Testis (tissue), 3 donors: ENCODE data around the gene HIRA. TPM values are rescaled to one million over a fixed set of nuclear protein-coding genes. Genes with fewer than 3 reads are reported as not detected.

Experiments used
- DNase-seq: peaks from one replicate; pipeline ENCODE4 v3.0.0-alpha.2; 2019
- H3K27ac ChIP-seq, 2 donors: fragments of 200-600 bp; sonication (generic); one replicate each; pipeline ENCODE4 v1.5.1; 2019
- H3K27me3 ChIP-seq: fragments of 200-600 bp; sonication (generic); one replicate; pipeline ENCODE4 v1.5.1; 2019
- H3K36me3 ChIP-seq: fragments of 200-600 bp; sonication (generic); one replicate; pipeline ENCODE4 v1.5.1; 2017; ENCODE audit warnings: low read depth; ENCODE audit errors: missing control alignments
- H3K4me1 ChIP-seq: fragments of 200-600 bp; sonication (generic); one replicate; pipeline ENCODE4 v1.5.1; 2019
- H3K4me3 ChIP-seq, 2 donors: fragments of 200-600 bp; sonication (generic); one replicate each; pipeline ENCODE4 v1.5.1; 2017 to 2019
- H3K9me3 ChIP-seq: fragments of 200-600 bp; sonication (generic); one replicate; pipeline ENCODE4 v1.5.1; 2017
- POLR2A ChIP-seq: fragments of 450-650 bp; IDR thresholded peaks from one replicate; pipeline ENCODE4 v1.6.1; 2017; ENCODE audit warnings: antibody characterized with exemption, mild to moderate bottlenecking, moderate library complexity
- WGBS, 2 donors: methylation state at CpG; one replicate each; pipeline ENCODE4 v1.1.5; 2018; 5-methylcytosine and 5-hydroxymethylcytosine counted together
- intact Hi-C: fragments of 100-400 bp; cut with DNase I; formaldehyde crosslinking; loops from one replicate; pipeline ENCODE4 v1.15.1; 2023; ENCODE audit warnings: low total_unique reads
- polyA plus RNA-seq: library from polyadenylated mRNA; stranded (reverse); fragments of 350-450 nt; fragmentation: Illumina TruSeq; extraction: RNeasy Lipid Tissue Mini Kit (QIAGEN cat#74804); gene quantifications from one replicate; pipeline ENCODE4 v1.2.3, GENCODE V29; 2014; ENCODE audit warnings: low read depth, low replicate concordance; ENCODE audit not compliant: insufficient read depth
- small RNA-seq, 2 donors: library from RNA; depleted of rRNA; stranded (forward); fragments of <200 nt; gene quantifications; one replicate each; pipeline ENCODE3, GENCODE V24; 2016
- total RNA-seq, 2 donors: library from RNA; depleted of rRNA; stranded (reverse); fragments of >200 nt; gene quantifications; one replicate each; pipeline ENCODE4 v1.2.3, GENCODE V29; 2016
- TF ChIP-seq, protein P1 (sequence below), 3 experiments: fragments of 450-650 bp in 2 of 3; fragments of 200-600 bp in 1 of 3; sonication (generic) in 1 of 3; IDR thresholded peaks; one replicate each; pipeline ENCODE4 v1.5.1; 2016 to 2019; ENCODE audit warnings: antibody characterized with exemption in 3 of 3, mild to moderate bottlenecking in 2 of 3, moderate library complexity in 1 of 3

Gene HIRA
- total and polyA plus RNA-seq, 3 donors from 2014 or later, result 17.7 to 25.7 (median 21.8) TPM

DNA sequence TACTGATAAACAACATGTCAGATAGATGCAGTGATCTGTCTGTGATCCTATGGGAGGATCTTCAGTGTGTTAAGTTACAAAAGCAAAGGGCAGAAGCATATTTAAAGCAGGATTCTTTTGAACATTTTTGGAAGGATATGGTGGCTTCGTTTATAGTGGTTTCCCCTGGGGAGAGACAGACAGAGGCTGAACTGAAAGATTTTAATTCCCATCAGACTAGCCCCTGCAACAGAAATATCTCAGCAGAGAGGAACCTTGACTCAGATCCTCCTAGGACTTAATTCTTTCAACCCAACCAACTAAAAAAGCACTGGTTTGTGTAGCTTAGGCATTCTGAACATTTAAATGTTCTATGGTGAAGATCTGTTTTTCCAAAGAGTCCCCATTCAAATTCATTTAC, 145.7 kb downstream of the HIRA start:
- TF ChIP-seq, protein P1, sequence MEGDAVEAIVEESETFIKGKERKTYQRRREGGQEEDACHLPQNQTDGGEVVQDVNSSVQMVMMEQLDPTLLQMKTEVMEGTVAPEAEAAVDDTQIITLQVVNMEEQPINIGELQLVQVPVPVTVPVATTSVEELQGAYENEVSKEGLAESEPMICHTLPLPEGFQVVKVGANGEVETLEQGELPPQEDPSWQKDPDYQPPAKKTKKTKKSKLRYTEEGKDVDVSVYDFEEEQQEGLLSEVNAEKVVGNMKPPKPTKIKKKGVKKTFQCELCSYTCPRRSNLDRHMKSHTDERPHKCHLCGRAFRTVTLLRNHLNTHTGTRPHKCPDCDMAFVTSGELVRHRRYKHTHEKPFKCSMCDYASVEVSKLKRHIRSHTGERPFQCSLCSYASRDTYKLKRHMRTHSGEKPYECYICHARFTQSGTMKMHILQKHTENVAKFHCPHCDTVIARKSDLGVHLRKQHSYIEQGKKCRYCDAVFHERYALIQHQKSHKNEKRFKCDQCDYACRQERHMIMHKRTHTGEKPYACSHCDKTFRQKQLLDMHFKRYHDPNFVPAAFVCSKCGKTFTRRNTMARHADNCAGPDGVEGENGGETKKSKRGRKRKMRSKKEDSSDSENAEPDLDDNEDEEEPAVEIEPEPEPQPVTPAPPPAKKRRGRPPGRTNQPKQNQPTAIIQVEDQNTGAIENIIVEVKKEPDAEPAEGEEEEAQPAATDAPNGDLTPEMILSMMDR (IDR thresholded peaks at IDR 0.05), result no peak
- TF ChIP-seq POLR2A, result no peak
- 46 to 67% methylated on average over 1 of the region's 1 CpG for WGBS, 2 donors
- intact Hi-C loops, result no loop called here
- H3K27ac ChIP-seq, result no peak overlapping the region
- DNase-seq, result no peak
- peaks cover 6% of the 10 kb centered on the region for H3K4me1 ChIP-seq
- H3K4me3 ChIP-seq, result no peak overlapping the region
- H3K9me3 ChIP-seq, result no peaks in the 10 kb centered on the region
- no peaks in the 10 kb centered on the region for H3K36me3 ChIP-seq
- no peaks in the 10 kb centered on the region for H3K27me3 ChIP-seq

Small RNA genes lying within 50 kb of the gene (small RNA-seq; reads per million reads assigned to genes)
- gene RN7SL168P, result 0 reads per million in 2 donors

Other genes starting within 250 kb of the HIRA start
- gene CLTCL1, start 140.0 kb downstream of the HIRA start, total RNA-seq, result 10 to 100 TPM; 46.6 to 54.4 TPM
- 107 TPM for gene CLTCL1, start 140.0 kb downstream of the HIRA start, polyA plus RNA-seq
- 10 to 100 TPM; 28.9 to 29.2 TPM for gene MRPL40, start 812 bp upstream of the HIRA start, total RNA-seq
- 53.8 TPM for gene MRPL40, start 812 bp upstream of the HIRA start, polyA plus RNA-seq
- 10 to 100 TPM; 60.9 to 64.1 TPM for gene C22orf39, start 16.0 kb upstream of the HIRA start, total RNA-seq
- gene C22orf39, start 16.0 kb upstream of the HIRA start, polyA plus RNA-seq, result 38.7 TPM
- gene UFD1, start 47.5 kb upstream of the HIRA start, total RNA-seq, result 10 to 100 TPM; 46.1 to 54.5 TPM
- gene UFD1, start 47.5 kb upstream of the HIRA start, polyA plus RNA-seq, result 86.6 TPM
- 10 to 100 TPM; 38.8 to 43.7 TPM for gene CDC45, start 48.2 kb upstream of the HIRA start, total RNA-seq
- gene CDC45, start 48.2 kb upstream of the HIRA start, polyA plus RNA-seq, result 47.2 TPM
- 10 to 100 TPM; 29.2 to 42.0 TPM for gene CLDN5, start 92.7 kb upstream of the HIRA start, total RNA-seq
- gene CLDN5, start 92.7 kb upstream of the HIRA start, polyA plus RNA-seq, result 10.4 TPM